Spleen (tissue), 7 donors: Measurements from ENCODE around the gene TRIM40.

Source experiments
- CTCF ChIP-seq, 11 experiments: fragments of 200-600 bp in 7 of 11; fragments of 450-650 bp in 4 of 11; sonication (generic) in 4 of 11; IDR thresholded peaks in 8 of 11; conservative IDR thresholded peaks in 3 of 11; 1 replicate in 7 of 11; 2 replicates in 4 of 11; pipeline versions ENCODE4 v1.4.0 to v1.8.0; 2016 to 2021; ENCODE audit warnings: antibody characterized with exemption in 11 of 11, inconsistent platforms in 4 of 11, mild to moderate bottlenecking in 1 of 11
- POLR2AphosphoS5 ChIP-seq, 3 donors: sonication (generic); formaldehyde crosslinking; IDR thresholded peaks; one replicate each; pipeline ENCODE4 v1.5.1; 2017; ENCODE audit warnings: antibody characterized with exemption in 3 of 3
- donor health status: DM: no; HTN: no; CAD: no; lungs with moderate emphysema.
- donor health status: DM: no; HTN: no; CAD: no.
- donor health status: DM: no; HTN: no; CAD: no.

- TF ChIP-seq CTCF (IDR thresholded peaks at IDR 0.05 in 8 of 11, conservative IDR thresholded peaks at IDR 0.05 in 3 of 11) (no peak), POLR2AphosphoS5 (IDR thresholded peaks at IDR 0.05) (no peak)
Measured at GRCh38 chr6:30135757-30136156, at the start of gene TRIM40.
